Measurements from ENCODE around the gene DEFB116.
"Not testable (repeated sequence)": the region's sequence is repeated elsewhere in the genome, so short reads cannot be mapped to it uniquely, and the experiment has no call there.

DEFB116 gene

GRCh38 chr20:31308535-31309162 is at the start of gene DEFB116:
Gene DEFB116, minus strand, starts transcription at chr20:31308585. Its CDS starts 0 bp downstream, at chr20:31308585.
- DNase-seq: no peak

GRCh38 chr20:31355981-31356380 is 47.6 kb upstream of the DEFB116 start:
- no peak for DNase-seq

- no peak for DNase-seq
Observed at GRCh38 chr20:31341470-31341869, 33.1 kb upstream of the DEFB116 start.

GRCh38 chr20:31330893-31331292 is 22.5 kb upstream of the DEFB116 start:
- no peak for DNase-seq

GRCh38 chr20:31322504-31322903 is 14.1 kb upstream of the DEFB116 start:
- DNase-seq: no peak

GRCh38 chr20:31284964-31285363 is 23.4 kb downstream of the DEFB116 start:
- DNase-seq: not testable (repeated sequence)

GRCh38 chr20:31278178-31278577 is 30.2 kb downstream of the DEFB116 start:
- no peak for DNase-seq

- DNase-seq: no peak
Observed at GRCh38 chr20:31274441-31274840, 33.9 kb downstream of the DEFB116 start.

- no peak for DNase-seq
Observed at GRCh38 chr20:31260326-31260932, 48.0 kb downstream of the DEFB116 start.

GRCh38 chr20:31257364-31257763 is 51.0 kb downstream of the DEFB116 start, which contains the start of gene DEFB115:
Gene DEFB115, plus strand, starts transcription at chr20:31257664. Its CDS starts 0 bp downstream, at chr20:31257664.
- no peak for DNase-seq

- no peak for DNase-seq
Observed at GRCh38 chr20:31256959-31257358, 51.4 kb downstream of the DEFB116 start.

Data from activated CD4-positive, CD25-positive, alpha-beta regulatory T cell treated with anti-CD3 and anti-CD28 coated beads, Interleukin-2, amount 50 U/mL, for 72 hours (primary cell).